Upper lobe of left lung (tissue), 6 donors: ENCODE results near the gene DOCK8. TPM values are rescaled to one million over a fixed set of nuclear protein-coding genes. Genes with fewer than 3 reads are reported as not detected.
"Not testable (repeated sequence)": the region's sequence is repeated elsewhere in the genome, so short reads cannot be mapped to it uniquely, and the experiment has no call there.

Source experiments
- ATAC-seq, 2 donors: fragments of 200-7000 bp; cut with Tn5 transposase; one replicate each; pipeline ENCODE4 v1.9.1; 2022; ENCODE audit warnings: mild to moderate bottlenecking in 2 of 2, moderate library complexity in 2 of 2; ENCODE audit not compliant: low FRiP score in 2 of 2
- DNase-seq, 2 donors: peaks; one replicate each; pipeline ENCODE4 v3.0.0-alpha.2; 2019 to 2020
- H3K27ac ChIP-seq, 4 donors: fragments of 200-600 bp; sonication (generic); one replicate each; pipeline ENCODE4 v1.5.1; 2016 to 2019
- H3K27me3 ChIP-seq, 4 donors: fragments of 200-600 bp; sonication (generic); one replicate each; pipeline ENCODE4 v1.5.1; 2017 to 2019
- H3K36me3 ChIP-seq, 4 donors: fragments of 200-600 bp; sonication (generic); one replicate each; pipeline ENCODE4 v1.5.1; 2016 to 2019
- H3K4me1 ChIP-seq, 4 donors: fragments of 200-600 bp; sonication (generic); one replicate each; pipeline ENCODE4 v1.5.1; 2018 to 2019
- H3K4me3 ChIP-seq, 4 donors: fragments of 200-600 bp; sonication (generic); one replicate each; pipeline ENCODE4 v1.5.1; 2017 to 2019; ENCODE audit warnings: mild to moderate bottlenecking in 2 of 4, moderate library complexity in 1 of 4
- H3K9me3 ChIP-seq, 4 donors: fragments of 200-600 bp; sonication (generic); one replicate each; pipeline ENCODE4 v1.5.1; 2018 to 2019
- CTCF ChIP-seq, 6 experiments: fragments of 450-650 bp in 4 of 6; fragments of 200-600 bp in 2 of 6; sonication (generic) in 2 of 6; IDR thresholded peaks; one replicate each; pipeline ENCODE4 v1.5.1; 2016 to 2019; ENCODE audit warnings: antibody characterized with exemption in 6 of 6
- EP300 ChIP-seq, 4 donors: sonication (generic); formaldehyde crosslinking; IDR thresholded peaks; one replicate each; pipeline ENCODE4 v1.5.1; 2017; ENCODE audit warnings: antibody characterized with exemption in 4 of 4, control low read depth in 2 of 4
- POLR2A ChIP-seq, 4 donors: fragments of 450-650 bp; IDR thresholded peaks; one replicate each; pipeline ENCODE4 v1.5.1; 2016 to 2017; ENCODE audit warnings: antibody characterized with exemption in 4 of 4, mild to moderate bottlenecking in 2 of 4
- POLR2AphosphoS5 ChIP-seq, 2 donors: sonication (generic); formaldehyde crosslinking; IDR thresholded peaks; one replicate each; pipeline ENCODE4 v1.5.1; 2017; ENCODE audit warnings: antibody characterized with exemption in 2 of 2
- WGBS, 2 donors: methylation state at CpG; one replicate each; pipeline ENCODE4 v1.1.5; 2017 to 2018; 5-methylcytosine and 5-hydroxymethylcytosine counted together
- total RNA-seq, 6 donors: library from RNA; depleted of rRNA in 4 of 6; stranded (reverse); fragments of >200 nt in 4 of 6; gene quantifications; one replicate each; pipeline versions ENCODE4 v1.1.0 to v1.2.1, GENCODE V29; 2016 to 2021
- donor health status: DM: no; HTN: no; CAD: no; lungs with moderate emphysema.
- donor health status: DM: no; HTN: yes; CAD: no; lungs with severe emphysema.

DOCK8 gene
- total RNA-seq, 6 donors from 2014 or later, result 44.7 to 103 (median 74.6) TPM

DNA sequence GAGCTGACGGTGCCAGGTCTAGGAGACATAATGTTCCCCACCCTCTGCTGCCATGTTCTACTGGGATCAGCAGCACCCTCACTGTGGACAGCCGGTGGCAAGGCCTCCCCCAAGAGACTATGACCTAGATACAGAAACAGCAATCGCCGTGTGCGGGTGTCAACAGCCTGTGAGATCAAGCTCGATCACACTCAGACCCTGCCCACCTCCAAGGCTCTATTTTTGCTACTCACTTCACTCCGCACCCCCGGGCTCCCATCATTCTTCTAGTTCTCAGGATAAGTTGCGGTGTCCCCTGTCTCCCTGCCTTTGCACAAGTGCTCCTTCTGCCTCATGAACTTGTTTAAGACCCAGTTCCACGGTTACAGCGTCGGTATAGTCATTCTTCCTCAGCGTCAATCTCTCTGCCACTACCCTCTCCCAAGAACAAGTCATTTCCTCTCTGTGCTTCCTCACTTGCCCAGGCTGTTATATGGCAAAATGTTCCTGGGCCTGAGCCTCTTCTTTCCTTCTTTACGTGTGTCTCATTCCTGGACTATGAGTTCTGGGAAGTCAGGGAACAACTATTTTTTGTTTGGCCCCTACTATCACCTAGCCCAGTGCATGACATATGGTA lies 5.4 kb upstream of the DOCK8 start:
- 74 to 85% methylated on average over 13 to 14 of the region's 14 CpGs for WGBS, 2 donors
- Histone ChIP-seq H3K4me1 (peaks cover 0 to 20% (median 10%) of the 10 kb centered on the region in 4 donors), H3K9me3 (no peaks in the 10 kb centered on the region)

DNA sequence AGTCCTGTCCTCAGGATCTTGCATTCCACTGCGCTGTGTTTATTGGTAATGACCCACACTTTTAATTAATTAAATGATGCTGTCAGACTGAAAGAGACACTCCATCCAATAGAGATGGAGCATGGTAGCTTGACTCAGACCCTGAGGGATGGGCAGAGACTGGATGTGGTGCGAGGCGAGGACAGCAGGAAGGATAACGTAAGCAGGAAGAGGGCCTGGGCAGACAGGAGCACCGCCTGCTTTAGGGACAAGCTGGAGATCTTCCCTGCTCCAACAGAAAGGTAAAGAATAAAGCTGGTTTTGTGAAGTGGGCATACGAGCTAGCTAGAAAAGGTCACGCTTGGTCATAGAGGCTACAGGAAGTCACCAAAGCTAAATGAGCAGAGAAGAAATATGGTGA lies 3.6 kb upstream of the DOCK8 start:
- peak overlapping the region in 2 of 4 donors; percentile 45 to 58 for H3K27ac ChIP-seq
- H3K4me3 ChIP-seq, result no peak overlapping the region
- H3K4me1 ChIP-seq, result peaks cover 0 to 36% (median 10%) of the 10 kb centered on the region in 4 donors
- DNase-seq (no peak), ATAC-seq (no peak)
- H3K27me3 ChIP-seq, result no peaks in the 10 kb centered on the region
- H3K9me3 ChIP-seq, result no peaks in the 10 kb centered on the region
- 62 to 68% methylated on average over 7 of the region's 7 CpGs for WGBS, 2 donors
- H3K36me3 ChIP-seq, result no peaks in the 10 kb centered on the region
- TF ChIP-seq POLR2A (IDR thresholded peaks at IDR 0.05), result no peak
- TF ChIP-seq EP300 (IDR thresholded peaks at IDR 0.05), result no peak
- no peak for TF ChIP-seq POLR2AphosphoS5 (IDR thresholded peaks at IDR 0.05)
- no peak for TF ChIP-seq CTCF (IDR thresholded peaks at IDR 0.05)

More for the DNA sequence above, 5.4 kb upstream of the DOCK8 start:
- H3K36me3 ChIP-seq, result no peaks in the 10 kb centered on the region
- DNase-seq (no peak), ATAC-seq (peak in 1 of 2 donors; percentile 47)
- H3K27me3 ChIP-seq, result no peaks in the 10 kb centered on the region
- TF ChIP-seq CTCF (IDR thresholded peaks at IDR 0.05) (no peak), POLR2AphosphoS5 (IDR thresholded peaks at IDR 0.05) (no peak), POLR2A (IDR thresholded peaks at IDR 0.05) (peak in 1 of 4 donors; percentile 25), EP300 (IDR thresholded peaks at IDR 0.05) (no peak)
- H3K4me3 ChIP-seq, result no peak overlapping the region
- peak overlapping the region in 1 of 4 donors; percentile 57 for H3K27ac ChIP-seq

GRCh38 chr9:211557-211956 lies 3.1 kb upstream of the DOCK8 start:
- H3K4me1 ChIP-seq, result peaks cover 0 to 37% (median 10%) of the 10 kb centered on the region in 4 donors
- no peak for TF ChIP-seq POLR2A (IDR thresholded peaks at IDR 0.05)
- no peak for TF ChIP-seq CTCF (IDR thresholded peaks at IDR 0.05)
- TF ChIP-seq POLR2AphosphoS5 (IDR thresholded peaks at IDR 0.05), result no peak
- no peak for TF ChIP-seq EP300 (IDR thresholded peaks at IDR 0.05)
- WGBS, 2 donors, result 45% methylated on average over 5 of the region's 5 CpGs
- no peaks in the 10 kb centered on the region for H3K27me3 ChIP-seq
- no peak for DNase-seq
- no peak overlapping the region for H3K4me3 ChIP-seq
- H3K36me3 ChIP-seq, result no peaks in the 10 kb centered on the region
- H3K9me3 ChIP-seq, result no peaks in the 10 kb centered on the region
- ATAC-seq, result peak in 1 of 2 donors; percentile 34
- H3K27ac ChIP-seq, result peak overlapping the region in 3 of 4 donors; percentile 10 to 58 (median 45)

- Histone ChIP-seq H3K27me3 (no peaks in the 10 kb centered on the region), H3K4me3 (no peak overlapping the region), H3K4me1 (peaks cover 0 to 37% (median 10%) of the 10 kb centered on the region in 4 donors), H3K9me3 (no peaks in the 10 kb centered on the region), H3K36me3 (no peaks in the 10 kb centered on the region), H3K27ac (peak overlapping the region in 2 of 4 donors; percentile 10 to 58)
- 58 to 72% methylated on average over 3 of the region's 3 CpGs for WGBS, 2 donors
- TF ChIP-seq EP300 (IDR thresholded peaks at IDR 0.05), result no peak
- TF ChIP-seq CTCF (IDR thresholded peaks at IDR 0.05), result no peak
- TF ChIP-seq POLR2A (IDR thresholded peaks at IDR 0.05), result no peak
- TF ChIP-seq POLR2AphosphoS5 (IDR thresholded peaks at IDR 0.05), result no peak
- no peak for DNase-seq
- ATAC-seq, result no peak
Observed at GRCh38 chr9:212297-212696, 2.4 kb upstream of the DOCK8 start.

DNA sequence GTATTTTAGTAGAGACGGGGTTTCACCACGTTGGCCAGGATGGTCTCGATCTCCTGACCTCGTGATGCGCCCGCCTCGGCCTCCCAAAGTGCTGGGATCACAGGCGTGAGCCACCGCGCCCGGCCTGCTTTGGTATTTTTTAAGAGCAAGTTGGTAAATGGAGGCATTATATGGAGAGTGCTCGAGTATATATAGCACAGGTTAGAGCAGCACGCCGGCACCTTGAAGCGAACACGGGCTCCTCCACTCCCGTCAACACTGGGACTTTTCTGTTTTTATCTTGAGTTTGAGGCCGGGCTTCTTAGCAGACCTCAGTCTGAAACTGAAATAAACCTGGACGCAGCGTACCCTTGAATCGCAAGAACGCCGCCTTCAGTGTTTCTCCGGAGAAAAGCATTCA lies 764 bp upstream of the DOCK8 start:
- DNase-seq, result peak in 1 of 2 donors; percentile 46
- H3K36me3 ChIP-seq, ATAC-seq, H3K9me3 ChIP-seq, H3K27me3 ChIP-seq: not testable (repeated sequence)
- H3K4me1 ChIP-seq, result peaks cover 0 to 37% (median 10%) of the 10 kb centered on the region in 4 donors
- peak overlapping the region; percentile 87 to 96 (median 89) for H3K27ac ChIP-seq
- H3K4me3 ChIP-seq, result peak overlapping the region in 3 of 4 donors; percentile 60 to 68 (median 66)
- WGBS, 2 donors, result 83 to 89% methylated on average over 24 of the region's 24 CpGs
